Panc1 (cell line): ENCODE results near the gene SMURF1. TPM values are rescaled to one million over a fixed set of nuclear protein-coding genes. Genes with fewer than 3 reads are reported as not detected.

ENCODE experiments used
- ATAC-seq: fragments of 200-7000 bp; cut with Tn5 transposase; 2 replicates; pipeline ENCODE4 v1.9.1; 2020; ENCODE audit warnings: mild to moderate bottlenecking, moderate library complexity
- BruUV-seq: library from RNA; stranded (reverse); fragments of 400-500 nt; replicated peaks from 2 replicates; lab custom pipeline; 2021; lab: Mats Ljungman, UMichigan
- CTCF ChIA-PET: fragments of 300-600 bp; sonication (Branson Sonifier 250); formaldehyde crosslinking; loops from one replicate; lab custom pipeline; 2022; ENCODE audit warnings: antibody characterized with exemption; lab: Charles Lee
- POLR2A ChIA-PET: fragments of 300-600 bp; sonication (Branson Sonifier 250); formaldehyde crosslinking; loops from one replicate; lab custom pipeline; 2022; ENCODE audit warnings: antibody characterized with exemption; lab: Charles Lee
- DNase-seq: peaks from one replicate; pipeline ENCODE4 v3.0.0-alpha.2; 2010; ENCODE audit warnings: low read depth, low spot score
- H3K27ac ChIP-seq: 2 replicates; pipeline ENCODE4 v1.5.1; 2011; ENCODE audit warnings: mild to moderate bottlenecking, low read length, inconsistent platforms
- H3K27me3 ChIP-seq: fragments of 200-500 bp; sonication (Bioruptor generic); 2 replicates; pipeline ENCODE4 v1.6.0; 2014; ENCODE audit warnings: low read length, inconsistent platforms; ENCODE audit not compliant: control insufficient read depth, insufficient read depth
- H3K36me3 ChIP-seq: fragments of 200-500 bp; sonication (Bioruptor generic); 2 replicates; pipeline ENCODE4 v1.5.1; 2014; ENCODE audit warnings: inconsistent platforms, mild to moderate bottlenecking, low read length, moderate library complexity; ENCODE audit not compliant: control insufficient read depth, insufficient read depth
- H3K4me1 ChIP-seq: 2 replicates; pipeline ENCODE4 v1.5.1; 2011; ENCODE audit warnings: inconsistent platforms, mild to moderate bottlenecking, low read length, moderate library complexity; ENCODE audit not compliant: control insufficient read depth, insufficient read depth
- H3K4me3 ChIP-seq, 2 experiments: 2 replicates each; pipeline ENCODE4 v1.5.1; 2011 to 2012; ENCODE audit warnings: low read depth in 2 of 2, low read length in 2 of 2, mild to moderate bottlenecking in 2 of 2, inconsistent platforms in 1 of 2, moderate library complexity in 1 of 2
- H3K9me3 ChIP-seq: fragments of 200-500 bp; sonication (Bioruptor generic); 2 replicates; pipeline ENCODE4 v1.5.1; 2014; ENCODE audit warnings: low read depth, mild to moderate bottlenecking, inconsistent platforms, low read length, moderate library complexity; ENCODE audit not compliant: control insufficient read depth, insufficient read depth
- POLR2AphosphoS5 ChIP-seq: IDR thresholded peaks from 2 replicates; pipeline ENCODE4 v1.6.1; 2012; ENCODE audit warnings: mild to moderate bottlenecking, low read depth, low read length, moderate library complexity
- REST ChIP-seq, 2 experiments: IDR thresholded peaks; 2 replicates each; pipeline ENCODE4 v1.6.1; 2011 to 2012; ENCODE audit warnings: low read depth in 2 of 2, control low read depth in 1 of 2, low read length in 1 of 2, mild to moderate bottlenecking in 1 of 2, moderate library complexity in 1 of 2; ENCODE audit not compliant: insufficient read depth in 1 of 2
- SIN3A ChIP-seq: IDR thresholded peaks from 2 replicates; pipeline ENCODE4 v1.6.1; 2012; ENCODE audit warnings: low read depth, mild to moderate bottlenecking, low read length, moderate library complexity, borderline replicate concordance; ENCODE audit not compliant: insufficient read depth
- TCF7L2 ChIP-seq: IDR thresholded peaks from 2 replicates; pipeline ENCODE4 v1.6.1; 2011; ENCODE audit warnings: mild to moderate bottlenecking, low read depth, low read length, inconsistent platforms
- in situ Hi-C: cut with HindIII; loops from 2 replicates; pipeline ENCODE4 v1.10.0; 2016; ENCODE audit warnings: low sequenced_read_pairs, low pct_unique_long_range_greater_than_20kb
- intact Hi-C: fragments of 100-400 bp; cut with micrococcal nuclease; formaldehyde crosslinking; loops from one replicate; pipeline ENCODE4 v1.10.0; 2022; ENCODE audit not compliant: unreplicated experiment
- total RNA-seq: library from RNA; stranded (reverse); gene quantifications from one replicate; pipeline ENCODE4 v1.2.1, GENCODE V29; 2021; ENCODE audit not compliant: unreplicated experiment
- TF ChIP-seq, protein P1 (sequence below): fragments of 450-650 bp; IDR thresholded peaks from 2 replicates; pipeline ENCODE4 v1.5.1; 2017; ENCODE audit warnings: mild to moderate bottlenecking

Gene SMURF1
- total RNA-seq, 1 experiment from 2014 or later: 47.0 TPM

- ATAC-seq (peak; percentile 78), DNase-seq (no peak)
- Histone ChIP-seq H3K4me3 (peak overlapping the region; percentile 4 to 6; a peak in 1 of 4 replicates), H3K27ac (peak overlapping the region; percentile 73), H3K9me3 (no peaks in the 10 kb centered on the region), H3K4me1 (peaks cover 83% of the 10 kb centered on the region), H3K36me3 (no peaks in the 10 kb centered on the region), H3K27me3 (no peaks in the 10 kb centered on the region)
- TF ChIP-seq REST (IDR thresholded peaks at IDR 0.05; ENCODE audit: insufficient read depth in 1 of 2, low read depth in 2 of 2, low read length in 1 of 2) (no peak), SIN3A (no peak)
- TSS peak; percentile 6 for BruUV-seq
- in situ Hi-C loops (no loop called here), intact Hi-C loops (loop anchor here (5.0 kb wide), 1 partner anchor 176 kb away; no protein-coding TSS in a partner anchor)
- CTCF ChIA-PET: interaction anchor here (0.6 kb wide), 1 partner anchor 97 kb away, joined by 9 read pairs; no protein-coding TSS in a partner anchor
- POLR2A ChIA-PET: no interaction called here
Observed at GRCh38 chr7:99135938-99136337, 8.0 kb downstream of the SMURF1 start.

DNA sequence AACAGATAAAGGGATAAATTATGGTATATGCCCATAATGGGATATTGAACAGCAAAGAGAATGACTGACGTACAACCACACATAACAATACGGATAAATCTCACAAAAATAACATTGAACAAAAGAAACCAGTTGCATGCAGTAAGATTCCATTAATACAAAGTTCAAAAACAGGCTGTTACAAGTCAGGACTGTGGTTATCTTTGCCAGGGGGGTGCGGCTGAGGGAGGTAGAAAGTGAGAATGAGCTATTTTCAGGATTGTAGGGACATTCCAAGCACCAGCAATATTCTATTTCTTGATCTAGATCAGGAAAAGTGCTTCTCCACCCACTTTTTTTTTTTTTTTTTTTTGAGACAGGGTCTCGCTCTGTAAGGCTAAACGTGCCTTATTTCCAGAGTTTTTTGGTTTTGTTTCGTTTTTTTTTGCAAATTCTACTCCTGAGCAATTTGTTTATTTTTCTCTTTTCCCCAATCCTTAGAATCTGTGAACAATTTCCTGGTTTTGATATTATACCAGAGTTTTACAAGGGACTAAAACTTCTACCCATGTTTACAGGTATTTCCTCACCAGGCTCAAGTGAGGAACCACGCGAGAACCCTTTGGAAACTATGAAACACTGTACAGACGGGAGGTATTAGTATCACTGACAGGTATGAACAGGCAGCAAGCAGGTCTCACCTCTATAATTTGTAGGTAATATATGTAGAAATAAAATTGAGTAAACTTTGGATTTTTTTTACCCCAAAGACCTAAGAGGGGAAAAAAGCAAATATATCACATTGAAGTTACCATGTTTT is 9.9 kb downstream of the SMURF1 start:
- no TSS peak for BruUV-seq
- ChIA-PET POLR2A (no interaction called here), CTCF (interaction anchor here (0.6 kb wide), 1 partner anchor 242 kb away, joined by 4 read pairs; no protein-coding TSS in a partner anchor)
- Histone ChIP-seq H3K4me3 (no peak overlapping the region), H3K36me3 (no peaks in the 10 kb centered on the region), H3K27ac (peak overlapping the region; percentile 3; the same call in 1 of the 2 replicates), H3K27me3 (no peaks in the 10 kb centered on the region), H3K9me3 (no peaks in the 10 kb centered on the region), H3K4me1 (peaks cover 85% of the 10 kb centered on the region)
- intact Hi-C loops (no loop called here), in situ Hi-C loops (no loop called here)
- DNase-seq (no peak), ATAC-seq (no peak)
- no peak for TF ChIP-seq SIN3A
- TF ChIP-seq TCF7L2: no peak
- TF ChIP-seq POLR2AphosphoS5: no peak
- TF ChIP-seq, protein P1, sequence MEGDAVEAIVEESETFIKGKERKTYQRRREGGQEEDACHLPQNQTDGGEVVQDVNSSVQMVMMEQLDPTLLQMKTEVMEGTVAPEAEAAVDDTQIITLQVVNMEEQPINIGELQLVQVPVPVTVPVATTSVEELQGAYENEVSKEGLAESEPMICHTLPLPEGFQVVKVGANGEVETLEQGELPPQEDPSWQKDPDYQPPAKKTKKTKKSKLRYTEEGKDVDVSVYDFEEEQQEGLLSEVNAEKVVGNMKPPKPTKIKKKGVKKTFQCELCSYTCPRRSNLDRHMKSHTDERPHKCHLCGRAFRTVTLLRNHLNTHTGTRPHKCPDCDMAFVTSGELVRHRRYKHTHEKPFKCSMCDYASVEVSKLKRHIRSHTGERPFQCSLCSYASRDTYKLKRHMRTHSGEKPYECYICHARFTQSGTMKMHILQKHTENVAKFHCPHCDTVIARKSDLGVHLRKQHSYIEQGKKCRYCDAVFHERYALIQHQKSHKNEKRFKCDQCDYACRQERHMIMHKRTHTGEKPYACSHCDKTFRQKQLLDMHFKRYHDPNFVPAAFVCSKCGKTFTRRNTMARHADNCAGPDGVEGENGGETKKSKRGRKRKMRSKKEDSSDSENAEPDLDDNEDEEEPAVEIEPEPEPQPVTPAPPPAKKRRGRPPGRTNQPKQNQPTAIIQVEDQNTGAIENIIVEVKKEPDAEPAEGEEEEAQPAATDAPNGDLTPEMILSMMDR: no peak
- TF ChIP-seq REST (IDR thresholded peaks at IDR 0.05; ENCODE audit: insufficient read depth in 1 of 2, low read depth in 2 of 2, low read length in 1 of 2): no peak
